Central memory CD4-positive, alpha-beta T cell (primary cell): ENCODE measurements around the gene NUP85.
"Not testable (repeated sequence)": the region's sequence is repeated elsewhere in the genome, so short reads cannot be mapped to it uniquely, and the experiment has no call there.

ENCODE experiments used
- DNase-seq: peaks from one replicate; pipeline ENCODE4 v3.0.0; 2022

Gene NUP85

DNA sequence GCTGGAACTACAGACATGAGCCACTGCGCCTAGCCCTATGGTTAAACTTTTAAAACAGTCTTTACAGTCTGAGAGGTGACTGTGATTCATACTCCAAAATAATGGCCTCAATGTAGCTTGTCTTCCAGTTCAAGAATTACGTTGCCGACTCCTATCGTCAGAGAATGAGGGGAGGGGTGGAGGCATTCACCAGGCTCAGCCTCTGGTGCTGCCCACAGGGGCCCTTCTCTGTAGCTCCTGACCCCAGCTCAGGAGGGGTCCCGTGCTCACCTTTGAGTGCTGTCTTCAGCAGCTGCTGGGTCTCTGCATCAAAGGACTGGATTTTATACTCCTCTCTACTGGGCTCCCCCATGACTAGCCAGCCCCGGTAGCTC is 64.4 kb downstream of the NUP85 start:
- no peak for DNase-seq

DNA sequence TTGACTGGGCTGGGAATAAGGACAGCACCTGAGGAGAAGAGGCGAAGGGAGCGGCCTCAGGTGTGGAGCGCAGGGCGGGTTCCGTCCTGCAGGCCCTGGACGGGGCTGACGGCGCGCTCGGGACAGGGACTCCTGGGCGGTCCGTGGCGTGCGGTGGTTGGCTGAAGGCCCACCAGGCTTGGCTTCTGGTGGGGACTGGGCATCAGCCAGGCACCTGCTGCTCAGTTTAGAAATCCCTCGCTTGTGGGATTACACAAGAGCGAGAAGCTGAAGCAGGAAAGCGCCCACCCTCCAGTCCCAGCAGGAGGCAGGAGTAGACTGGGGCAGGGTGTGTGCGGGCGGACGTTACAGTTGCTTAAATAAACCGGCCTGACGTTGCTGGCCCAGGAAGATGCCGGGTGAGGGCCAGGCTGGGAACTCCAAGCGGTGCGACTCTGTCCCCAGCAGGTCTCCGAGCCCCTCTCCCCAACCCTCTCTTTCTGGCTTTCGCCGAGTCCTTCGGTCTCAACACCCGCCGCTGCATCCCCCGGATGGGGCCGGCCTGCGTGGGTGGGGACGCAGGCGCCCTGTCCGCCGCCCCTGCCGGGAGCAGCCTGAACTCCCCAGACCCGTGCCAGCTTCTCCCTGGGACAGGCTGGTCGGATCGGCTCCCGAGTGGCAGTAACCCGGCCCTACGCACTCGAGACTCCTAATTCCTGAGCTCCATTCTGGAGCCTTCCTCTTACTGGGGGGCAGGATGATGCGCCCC is 64.9 kb downstream of the NUP85 start:
- peak; percentile 40 for DNase-seq

DNA sequence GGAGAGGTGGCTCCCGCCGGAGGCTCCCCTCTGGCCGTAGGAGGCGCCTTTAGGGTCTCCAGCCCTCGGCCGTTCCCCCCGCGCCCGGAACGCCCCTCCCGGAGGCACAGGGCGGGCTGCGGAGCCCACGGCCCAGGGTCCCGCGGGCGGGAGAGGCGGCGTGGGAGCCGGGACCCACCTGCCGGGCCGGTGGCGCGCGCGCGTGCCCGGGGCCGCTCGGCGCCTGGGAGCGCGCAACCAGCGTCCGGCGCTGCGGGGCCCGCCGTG is 65.4 kb downstream of the NUP85 start, which contains the start of gene MIF4GD:
Gene MIF4GD, minus strand, starts transcription at position 266 of the 267 bp plus-strand sequence. CDS start 1,036 bp downstream, outside the sequence.
- no peak for DNase-seq

DNA sequence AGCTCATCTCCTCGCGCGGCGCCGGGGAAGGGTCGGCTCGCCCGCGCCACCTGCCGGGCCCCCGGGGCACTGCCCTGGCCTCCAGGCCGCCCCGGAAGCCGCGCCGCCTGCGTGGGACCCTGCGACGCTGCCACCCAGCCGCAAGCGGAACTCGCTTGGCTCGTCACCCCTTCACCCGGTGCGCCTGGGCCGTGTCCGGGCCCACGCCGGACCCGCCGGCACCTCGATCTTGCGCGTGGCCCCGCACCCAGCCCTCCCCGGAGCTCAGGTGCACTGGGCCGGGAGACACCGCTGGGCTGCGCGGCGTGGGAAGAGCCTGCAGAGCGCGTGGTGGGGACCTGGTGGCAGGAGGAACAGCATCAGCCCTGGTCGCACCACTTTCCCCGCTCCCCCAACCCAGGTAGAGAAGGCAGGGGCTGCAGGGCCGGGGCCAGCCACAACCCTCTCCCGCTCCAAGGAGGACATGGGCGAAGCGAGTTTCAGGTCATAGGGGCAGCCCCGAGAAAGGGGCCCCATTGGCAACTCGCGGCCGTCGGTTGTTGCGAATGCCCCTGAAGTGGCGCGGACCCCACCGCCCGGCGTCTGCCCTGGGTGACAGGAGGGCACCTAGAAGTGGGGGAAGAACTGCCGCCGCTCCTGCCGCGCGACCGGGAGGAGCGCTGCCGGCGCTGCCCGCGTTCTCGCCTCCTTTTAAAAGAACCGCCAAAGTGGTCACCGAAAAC is 65.9 kb downstream of the NUP85 start:
- DNase-seq, result peak; percentile 90

DNA sequence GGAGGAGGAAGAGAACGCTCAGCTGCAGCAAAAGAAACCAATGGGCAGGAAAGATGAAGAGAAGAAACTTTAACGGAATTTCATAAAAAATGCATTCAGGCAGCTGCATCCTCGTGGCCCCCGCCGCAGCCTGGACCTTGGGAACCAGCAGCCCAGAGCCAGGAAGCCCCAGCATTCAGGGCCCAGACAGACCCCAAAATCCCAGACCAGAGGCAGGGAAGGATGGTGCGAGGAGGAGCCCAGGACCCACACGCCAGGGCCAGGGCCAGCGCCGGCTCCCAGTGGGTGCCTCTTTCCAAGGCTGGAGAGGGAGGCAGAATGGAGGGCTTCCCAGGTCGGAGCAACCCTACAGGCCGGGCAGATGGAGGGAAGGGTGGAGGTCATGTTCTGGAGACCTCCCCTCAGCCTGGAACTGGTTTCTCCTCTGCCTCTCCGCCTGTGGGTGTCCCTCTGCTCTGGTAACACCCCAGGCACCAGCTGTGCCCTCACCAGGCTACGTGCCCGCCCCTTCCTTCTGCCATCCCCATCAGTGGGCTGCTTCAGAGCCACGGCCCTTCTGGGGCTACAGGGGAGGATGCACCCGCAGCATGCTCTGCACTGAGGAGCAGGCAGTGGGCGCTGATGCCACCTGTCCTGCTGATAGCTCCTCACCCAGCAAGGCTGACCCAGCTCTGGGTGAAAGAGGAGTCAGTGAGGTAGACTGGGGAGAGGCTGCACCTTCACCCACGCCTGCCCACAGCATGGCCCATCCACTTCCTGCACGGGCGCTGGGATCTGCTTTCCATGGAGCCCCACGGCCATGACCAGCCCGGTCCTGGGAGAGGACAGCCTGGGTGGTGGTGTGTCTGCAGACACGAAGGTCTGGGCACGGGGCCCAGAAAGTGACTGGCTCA is 66.7 kb downstream of the NUP85 start:
- no peak for DNase-seq

DNA sequence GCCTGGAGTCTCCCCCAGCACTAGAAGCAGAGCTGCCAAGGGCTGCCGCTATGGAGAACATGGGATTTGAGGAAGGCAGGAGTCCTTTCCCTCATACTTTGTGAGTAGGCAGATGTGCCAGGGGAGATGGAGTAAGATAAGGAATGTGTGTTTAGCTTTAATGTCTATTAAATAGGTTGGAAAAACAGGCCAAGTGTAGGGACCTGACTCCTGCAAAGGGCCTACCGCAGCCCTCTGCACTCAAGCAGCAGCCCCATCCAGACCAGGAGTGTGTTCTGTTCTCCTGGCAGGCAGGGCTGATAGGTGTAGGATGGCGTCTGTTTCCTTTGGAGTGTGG is 67.3 kb downstream of the NUP85 start:
- no peak for DNase-seq

DNA sequence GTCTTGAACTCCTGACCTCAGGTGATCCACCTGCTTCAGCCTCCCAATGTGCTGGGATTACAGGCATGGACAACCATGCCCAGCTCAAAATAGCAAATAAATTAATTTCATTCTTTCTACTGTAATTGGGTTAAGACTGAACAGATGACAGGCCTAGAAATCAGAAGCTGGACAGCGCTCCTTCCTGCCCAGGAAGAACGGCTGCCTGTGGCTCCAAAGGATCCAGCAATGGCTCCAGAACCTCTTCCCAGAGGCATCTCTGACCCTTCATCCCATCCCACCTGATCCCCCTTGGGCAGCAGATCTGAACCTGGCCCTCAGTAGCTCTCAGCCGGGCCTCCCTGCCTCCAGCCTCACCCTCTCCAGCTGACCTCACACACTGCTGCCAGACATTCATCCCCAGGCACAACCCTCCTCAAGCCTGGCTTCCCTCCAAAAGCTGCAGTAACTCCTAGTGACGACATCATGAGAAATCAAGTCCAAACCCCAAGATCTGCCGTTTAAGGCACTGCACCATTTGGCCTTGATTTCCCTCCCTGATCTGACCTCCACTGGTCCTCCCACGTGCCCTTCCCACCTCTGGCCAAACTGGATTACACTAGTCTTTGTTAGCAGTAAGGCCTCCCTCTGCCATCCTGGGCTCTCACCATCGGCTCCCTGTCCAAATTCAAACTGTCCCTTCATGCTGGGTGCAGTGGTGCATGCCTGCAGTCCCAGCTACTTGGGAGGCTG is 68.7 kb downstream of the NUP85 start:
- DNase-seq, result no peak

DNA sequence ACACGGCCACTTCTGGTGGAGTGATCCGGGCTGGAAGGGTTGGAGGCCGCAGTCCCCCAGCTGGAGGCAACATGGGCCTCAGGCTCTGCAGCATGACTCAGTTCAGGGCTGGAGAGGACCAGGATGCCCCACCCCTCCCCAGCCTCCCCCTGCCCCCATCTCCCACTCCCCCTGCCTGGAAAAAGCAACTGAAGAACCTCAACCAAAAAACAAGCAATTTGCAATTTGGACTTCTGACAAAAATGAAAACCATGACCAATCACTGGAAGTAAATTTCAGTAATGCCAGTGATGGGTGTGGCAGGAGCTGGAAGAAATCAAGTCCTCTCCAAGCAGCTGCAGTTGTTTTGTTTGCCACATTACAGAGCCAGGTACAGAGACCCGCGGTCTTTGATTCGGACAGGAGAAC is 72.2 kb downstream of the NUP85 start:
- no peak for DNase-seq

DNA sequence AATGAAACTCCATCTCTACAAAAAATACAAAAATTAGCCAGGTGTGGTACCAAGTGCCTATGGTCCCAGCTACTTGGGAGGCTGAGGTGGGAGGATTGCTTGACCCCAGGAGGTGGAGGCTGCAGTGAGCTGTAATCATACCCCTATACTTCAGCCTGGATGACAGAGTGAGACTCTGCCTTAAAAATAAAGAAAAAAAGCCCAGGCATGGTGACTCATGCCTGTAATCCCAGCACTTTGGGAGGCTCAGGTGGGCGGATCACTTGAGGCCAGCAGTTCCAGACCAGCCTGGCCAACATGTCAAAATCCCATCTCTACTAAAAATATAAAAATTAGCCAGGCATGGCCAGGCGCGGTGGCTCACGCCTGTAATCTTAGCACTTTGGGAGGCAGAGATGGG is 74.7 kb downstream of the NUP85 start:
- not testable (repeated sequence) for DNase-seq

DNA sequence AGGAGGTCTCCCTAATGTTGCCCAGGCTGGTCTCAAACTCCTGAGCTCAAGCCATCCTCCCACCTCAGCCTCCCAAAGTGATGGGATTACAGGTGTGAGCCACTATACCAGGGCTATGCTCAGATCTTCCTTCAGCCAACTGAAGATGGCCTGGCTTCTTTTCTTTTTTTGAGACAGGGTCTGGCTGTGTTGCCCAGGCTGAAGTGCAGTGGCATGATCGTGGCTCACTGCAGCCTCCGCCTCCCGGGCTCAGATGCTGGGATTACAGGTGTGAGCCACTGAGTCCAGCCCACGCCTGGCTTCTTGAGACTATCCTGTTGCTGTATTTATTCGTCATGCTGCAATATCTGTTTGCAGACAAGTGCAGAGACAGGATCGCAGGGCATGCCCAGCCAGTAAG is 79.6 kb downstream of the NUP85 start:
- no peak for DNase-seq
